ENCODE results near the gene ZNF35.

DNA sequence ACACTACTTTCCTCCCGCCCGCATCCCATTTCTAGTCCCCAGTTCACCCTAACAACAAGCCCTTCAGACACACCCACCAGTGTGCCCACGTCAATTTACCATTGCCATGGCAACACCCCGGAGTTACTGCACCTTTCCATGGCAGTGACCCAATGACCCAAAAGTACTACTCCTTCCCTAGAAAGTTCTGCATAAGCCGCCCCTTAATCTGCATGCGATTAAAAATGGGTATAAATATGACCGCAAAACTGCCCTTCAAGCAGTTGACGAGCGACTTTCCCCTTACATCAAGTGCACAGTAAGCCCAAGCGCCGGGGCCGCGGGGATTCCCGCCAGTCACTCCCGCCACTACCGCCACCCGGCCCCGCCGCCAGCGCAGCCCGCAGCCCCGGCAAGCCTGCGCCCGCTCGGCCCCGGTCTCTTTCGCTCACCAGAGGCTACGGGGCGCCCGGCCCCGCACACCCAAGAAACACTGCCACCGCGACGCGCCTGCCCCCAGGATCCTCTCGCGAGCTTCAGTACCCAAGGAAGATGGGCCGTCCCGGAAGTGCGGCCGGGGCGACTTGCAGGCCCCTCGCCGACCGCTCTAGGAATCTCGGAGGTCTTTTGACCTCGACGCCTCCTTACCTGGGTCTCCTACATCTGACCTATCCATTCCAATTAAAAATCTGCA lies 36.7 kb downstream of the ZNF35 start:
- TF ChIP-seq, protein P1, sequence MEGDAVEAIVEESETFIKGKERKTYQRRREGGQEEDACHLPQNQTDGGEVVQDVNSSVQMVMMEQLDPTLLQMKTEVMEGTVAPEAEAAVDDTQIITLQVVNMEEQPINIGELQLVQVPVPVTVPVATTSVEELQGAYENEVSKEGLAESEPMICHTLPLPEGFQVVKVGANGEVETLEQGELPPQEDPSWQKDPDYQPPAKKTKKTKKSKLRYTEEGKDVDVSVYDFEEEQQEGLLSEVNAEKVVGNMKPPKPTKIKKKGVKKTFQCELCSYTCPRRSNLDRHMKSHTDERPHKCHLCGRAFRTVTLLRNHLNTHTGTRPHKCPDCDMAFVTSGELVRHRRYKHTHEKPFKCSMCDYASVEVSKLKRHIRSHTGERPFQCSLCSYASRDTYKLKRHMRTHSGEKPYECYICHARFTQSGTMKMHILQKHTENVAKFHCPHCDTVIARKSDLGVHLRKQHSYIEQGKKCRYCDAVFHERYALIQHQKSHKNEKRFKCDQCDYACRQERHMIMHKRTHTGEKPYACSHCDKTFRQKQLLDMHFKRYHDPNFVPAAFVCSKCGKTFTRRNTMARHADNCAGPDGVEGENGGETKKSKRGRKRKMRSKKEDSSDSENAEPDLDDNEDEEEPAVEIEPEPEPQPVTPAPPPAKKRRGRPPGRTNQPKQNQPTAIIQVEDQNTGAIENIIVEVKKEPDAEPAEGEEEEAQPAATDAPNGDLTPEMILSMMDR (IDR thresholded peaks at IDR 0.05; ENCODE audit: extremely low read depth in 1 of 2, insufficient read depth in 1 of 2, low read depth in 1 of 2, low read length in 2 of 2): no peak
- TF ChIP-seq, protein P2, sequence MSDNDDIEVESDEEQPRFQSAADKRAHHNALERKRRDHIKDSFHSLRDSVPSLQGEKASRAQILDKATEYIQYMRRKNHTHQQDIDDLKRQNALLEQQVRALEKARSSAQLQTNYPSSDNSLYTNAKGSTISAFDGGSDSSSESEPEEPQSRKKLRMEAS (IDR thresholded peaks at IDR 0.05; ENCODE audit: insufficient read depth, insufficient read length): no peak
- TF ChIP-seq POLR2AphosphoS5 (IDR thresholded peaks at IDR 0.05; ENCODE audit: insufficient read depth, low read depth, low read length) (no peak), JUN (IDR thresholded peaks at IDR 0.05; ENCODE audit: borderline replicate concordance, insufficient read depth, insufficient read length, low read depth) (no peak), EZH2 (IDR thresholded peaks at IDR 0.05; ENCODE audit: borderline replicate concordance, low read depth, low read length, severe bottlenecking) (no peak), FOS (IDR thresholded peaks at IDR 0.05; ENCODE audit: borderline replicate concordance, insufficient read depth, low read length) (no peak), POLR2A (IDR thresholded peaks at IDR 0.05; ENCODE audit: low read depth, low read length) (no peak)

Data from endothelial cell of umbilical vein (primary cell).